Activated CD4-positive, alpha-beta T cell treated with anti-CD3 and anti-CD28 coated beads, Interleukin-2, amount 50 U/mL, for 1 hour (primary cell): ENCODE data around the gene RFC2.
"Not testable (repeated sequence)": the region's sequence is repeated elsewhere in the genome, so short reads cannot be mapped to it uniquely, and the experiment has no call there.

Experiments used
- DNase-seq: peaks from one replicate; pipeline ENCODE4 v3.0.0-alpha.2; 2020

Gene RFC2

GRCh38 chr7:74282748-74283459 is 28.7 kb upstream of the RFC2 start:
- no peak for DNase-seq

GRCh38 chr7:74280985-74281384 is 26.8 kb upstream of the RFC2 start:
- DNase-seq, result no peak

- no peak for DNase-seq
These were observed 23.4 kb upstream of the RFC2 start for GRCh38 chr7:74277636-74278035.

GRCh38 chr7:74275401-74275881 is 21.2 kb upstream of the RFC2 start:
- DNase-seq, result no peak

GRCh38 chr7:74272305-74273038 is 18.3 kb upstream of the RFC2 start:
- no peak for DNase-seq

- no peak for DNase-seq
These were observed 17.5 kb upstream of the RFC2 start for GRCh38 chr7:74271742-74272141.

GRCh38 chr7:74269757-74270277 is 15.6 kb upstream of the RFC2 start:
- DNase-seq, result peak; percentile 60

- no peak for DNase-seq
These were observed 13.8 kb upstream of the RFC2 start for GRCh38 chr7:74267756-74268565.

GRCh38 chr7:74266191-74266963 is 12.2 kb upstream of the RFC2 start:
- DNase-seq, result no peak

GRCh38 chr7:74263399-74264120 is 9.4 kb upstream of the RFC2 start:
- DNase-seq, result no peak

- DNase-seq, result no peak
These were observed 8.6 kb upstream of the RFC2 start for GRCh38 chr7:74262639-74263398.

GRCh38 chr7:74258639-74259038 is 4.4 kb upstream of the RFC2 start:
- DNase-seq, result no peak

- DNase-seq, result no peak
These were observed 2.6 kb upstream of the RFC2 start for GRCh38 chr7:74256491-74257408.

- not testable (repeated sequence) for DNase-seq
These were observed 1.3 kb upstream of the RFC2 start for GRCh38 chr7:74255461-74255860.

GRCh38 chr7:74254858-74255379 is 720 bp upstream of the RFC2 start:
- DNase-seq, result no peak

GRCh38 chr7:74253835-74254128 is 417 bp downstream of the RFC2 start:
- no peak for DNase-seq

- no peak for DNase-seq
These were observed 868 bp downstream of the RFC2 start for GRCh38 chr7:74253331-74253730.

GRCh38 chr7:74252893-74253292 is 1.3 kb downstream of the RFC2 start:
- no peak for DNase-seq

- not testable (repeated sequence) for DNase-seq
These were observed 5.1 kb downstream of the RFC2 start for GRCh38 chr7:74249058-74249457.

GRCh38 chr7:74248156-74248555 is 6.0 kb downstream of the RFC2 start:
- no peak for DNase-seq
